H1 (cell line): Measurements from ENCODE around the gene IL22RA2. TPM values are rescaled to one million over a fixed set of nuclear protein-coding genes. Genes with fewer than 3 reads are reported as not detected.

Experiments
- CTCF ChIA-PET: fragments of 300-600 bp; sonication (Branson Sonifier 250); formaldehyde crosslinking; loops from one replicate; lab custom pipeline; 2021; ENCODE audit not compliant: partially characterized antibody; lab: Charles Lee
- POLR2A ChIA-PET: fragments of 300-600 bp; sonication (Branson Sonifier 250); formaldehyde crosslinking; loops from one replicate; lab custom pipeline; 2021; ENCODE audit warnings: inconsistent platforms; ENCODE audit not compliant: partially characterized antibody; lab: Charles Lee
- DNase-seq, 2 experiments: peaks; one replicate each; pipeline versions ENCODE4 v3.0.0 to v3.0.0-alpha.2; 2010 to 2022; ENCODE audit warnings: low spot score in 2 of 2, low read depth in 1 of 2, mixed read lengths in 1 of 2
- FAIRE-seq: peaks from 2 replicates; lab custom pipeline; 2011; peaks lifted over from hg19 to GRCh38; lab: Jason Lieb, UNC
- H2AFZ ChIP-seq: 2 replicates; pipeline ENCODE4 v1.8.1; 2012; ENCODE audit warnings: low read length, inconsistent platforms
- H2AK5ac ChIP-seq: 2 replicates; pipeline ENCODE4 v1.6.1; 2013; ENCODE audit warnings: low read depth, low read length
- H2BK120ac ChIP-seq: replicated peaks from 2 replicates; pipeline ENCODE3; 2013; ENCODE audit warnings: low read depth, low read length, inconsistent platforms
- H2BK12ac ChIP-seq: 2 replicates; pipeline ENCODE4 v1.6.1; 2013; ENCODE audit warnings: low read depth, low read length
- H2BK15ac ChIP-seq: 2 replicates; pipeline ENCODE4 v1.6.1; 2013; ENCODE audit warnings: low read length
- H2BK20ac ChIP-seq: 2 replicates; pipeline ENCODE4 v1.6.1; 2013; ENCODE audit warnings: low read length
- H2BK5ac ChIP-seq: 2 replicates; pipeline ENCODE4 v1.6.1; 2013; ENCODE audit warnings: low read depth, low read length
- H3K14ac ChIP-seq: 2 replicates; pipeline ENCODE4 v1.6.1; 2013; ENCODE audit warnings: inconsistent platforms; ENCODE audit not compliant: insufficient read length
- H3K18ac ChIP-seq: 2 replicates; pipeline ENCODE4 v1.6.1; 2013; ENCODE audit warnings: low read length; ENCODE audit errors: extremely low read depth
- H3K23ac ChIP-seq: 2 replicates; pipeline ENCODE4 v1.6.1; 2013; ENCODE audit warnings: inconsistent platforms; ENCODE audit not compliant: insufficient read length
- H3K23me2 ChIP-seq: 2 replicates; pipeline ENCODE4 v1.6.1; 2013; ENCODE audit warnings: low read depth, low read length
- H3K27ac ChIP-seq: 2 replicates; pipeline ENCODE4 v1.6.1; 2011; ENCODE audit warnings: low read depth, low read length, inconsistent platforms
- H3K27me3 ChIP-seq, 4 experiments: replicated peaks in 1 of 4; 1 replicate in 1 of 4; 2 replicates in 3 of 4; pipeline versions ENCODE4 v1.6.1 to v1.8.1; 2011 to 2013; ENCODE audit warnings: low read length in 3 of 4, mild to moderate bottlenecking in 3 of 4, inconsistent platforms in 2 of 4, mixed read lengths in 2 of 4, moderate library complexity in 1 of 4; ENCODE audit not compliant: control insufficient read depth in 3 of 4, insufficient read depth in 3 of 4; ENCODE audit errors: extremely low read depth in 1 of 4
- H3K36me3 ChIP-seq, 4 experiments: 2 replicates each; pipeline versions ENCODE4 v1.6.1 to v1.8.1; 2011 to 2013; ENCODE audit warnings: mild to moderate bottlenecking in 4 of 4, low read length in 3 of 4, moderate library complexity in 2 of 4, control low read depth in 1 of 4, inconsistent platforms in 1 of 4; ENCODE audit not compliant: insufficient read depth in 4 of 4, control insufficient read depth in 2 of 4
- H3K4ac ChIP-seq: replicated peaks from 2 replicates; pipeline ENCODE3; 2013; ENCODE audit warnings: low read length, low read depth, mixed read lengths, inconsistent platforms; ENCODE audit not compliant: insufficient read length
- H3K4me1 ChIP-seq, 4 experiments: replicated peaks in 1 of 4; 1 replicate in 1 of 4; 2 replicates in 3 of 4; pipeline versions ENCODE4 v1.6.1 to v1.8.1; 2011 to 2013; ENCODE audit warnings: low read length in 3 of 4, inconsistent platforms in 2 of 4, mixed read lengths in 1 of 4; ENCODE audit not compliant: insufficient read depth in 4 of 4, control insufficient read depth in 3 of 4
- H3K4me2 ChIP-seq, 2 experiments: 2 replicates each; pipeline versions ENCODE4 v1.6.1 to v1.8.1; 2011 to 2013; ENCODE audit warnings: low read depth in 2 of 2, low read length in 2 of 2, control low read depth in 1 of 2, inconsistent platforms in 1 of 2, mild to moderate bottlenecking in 1 of 2; ENCODE audit not compliant: insufficient read depth in 1 of 2
- H3K4me3 ChIP-seq, 4 experiments: fragments of 200-600, 300-600 bp in 1 of 4; sonication (generic), shearing (Covaris generic), sonication (Bioruptor Twin) in 1 of 4; 2 replicates each; pipeline versions ENCODE4 v1.5.1 to v1.8.1; 2011 to 2016; ENCODE audit warnings: low read length in 4 of 4, low read depth in 3 of 4, control low read depth in 2 of 4, inconsistent platforms in 2 of 4, mild to moderate bottlenecking in 2 of 4, mixed read lengths in 1 of 4, moderate library complexity in 1 of 4; ENCODE audit not compliant: insufficient read depth in 2 of 4; ENCODE audit errors: extremely low read depth in 1 of 4
- H3K56ac ChIP-seq: replicated peaks from 2 replicates; pipeline ENCODE3; 2013; ENCODE audit warnings: low read depth, mild to moderate bottlenecking, mixed read lengths, low read length, inconsistent platforms; ENCODE audit not compliant: insufficient read length
- H3K79me1 ChIP-seq: 2 replicates; pipeline ENCODE4 v1.6.1; 2013; ENCODE audit warnings: low read depth, low read length, control low read depth
- H3K79me2 ChIP-seq, 2 experiments: 2 replicates each; pipeline versions ENCODE4 v1.6.1 to v1.8.1; 2012 to 2013; ENCODE audit warnings: low read length in 2 of 2, mild to moderate bottlenecking in 2 of 2, inconsistent platforms in 1 of 2; ENCODE audit not compliant: insufficient read depth in 2 of 2, control insufficient read depth in 1 of 2
- H3K9ac ChIP-seq, 4 experiments: replicated peaks in 1 of 4; 1 replicate in 1 of 4; 2 replicates in 3 of 4; pipeline versions ENCODE4 v1.6.1 to v1.8.1; 2011 to 2013; ENCODE audit warnings: low read depth in 3 of 4, low read length in 3 of 4, control low read depth in 2 of 4, mild to moderate bottlenecking in 2 of 4, moderate library complexity in 2 of 4, inconsistent platforms in 1 of 4; ENCODE audit errors: extremely low read depth in 1 of 4
- H3K9me3 ChIP-seq, 2 experiments: 2 replicates each; pipeline versions ENCODE4 v1.6.1 to v1.8.1; 2012 to 2013; ENCODE audit warnings: mild to moderate bottlenecking in 2 of 2, moderate library complexity in 2 of 2, control low read depth in 1 of 2, inconsistent platforms in 1 of 2, low read depth in 1 of 2, low read length in 1 of 2, mixed read lengths in 1 of 2; ENCODE audit not compliant: insufficient read depth in 2 of 2
- H4K20me1 ChIP-seq, 2 experiments: replicated peaks in 1 of 2; 2 replicates each; pipeline versions ENCODE3 to v1.8.1; 2011 to 2013; ENCODE audit warnings: inconsistent platforms in 2 of 2, low read length in 2 of 2, mild to moderate bottlenecking in 1 of 2; ENCODE audit not compliant: insufficient read depth in 2 of 2, control insufficient read depth in 1 of 2
- H4K5ac ChIP-seq: 2 replicates; pipeline ENCODE4 v1.6.1; 2013; ENCODE audit warnings: low read length, low read depth, mixed read lengths, inconsistent platforms; ENCODE audit not compliant: insufficient read length
- H4K8ac ChIP-seq: 2 replicates; pipeline ENCODE4 v1.8.0; 2013; ENCODE audit warnings: mild to moderate bottlenecking, moderate library complexity, low read length, inconsistent platforms; ENCODE audit not compliant: insufficient read depth; ENCODE audit errors: extremely low read depth
- H4K91ac ChIP-seq: replicated peaks from 2 replicates; pipeline ENCODE3; 2013; ENCODE audit warnings: low read length, mixed read lengths, inconsistent platforms; ENCODE audit not compliant: insufficient read length
- ASH2L ChIP-seq: fragments of 200-600, 300-600 bp; sonication (generic); IDR thresholded peaks from one replicate; pipeline ENCODE4 v1.7.1; 2017; ENCODE audit warnings: low read length
- CHD2 ChIP-seq: IDR thresholded peaks from 2 replicates; pipeline ENCODE4 v1.6.1; 2012; ENCODE audit warnings: low read length, improper control_type of control experiment
- CTBP2 ChIP-seq: IDR thresholded peaks from 2 replicates; pipeline ENCODE4 v1.7.0; 2011; ENCODE audit warnings: borderline replicate concordance, mild to moderate bottlenecking, moderate library complexity, mixed read lengths, low read length; ENCODE audit not compliant: insufficient read depth, insufficient read length
- E2F6 ChIP-seq: IDR thresholded peaks from 2 replicates; pipeline ENCODE4 v1.6.1; 2012; ENCODE audit warnings: inconsistent platforms
- EP300 ChIP-seq, 2 experiments: IDR thresholded peaks; 1 replicate in 1 of 2; 2 replicates in 1 of 2; pipeline ENCODE4 v1.6.1; 2011 to 2012; ENCODE audit warnings: low read depth in 2 of 2, low read length in 2 of 2, mild to moderate bottlenecking in 2 of 2, borderline replicate concordance in 1 of 2, inconsistent platforms in 1 of 2, moderate library complexity in 1 of 2
- KDM4A ChIP-seq: IDR thresholded peaks from one replicate; pipeline ENCODE4 v1.7.1; 2012; ENCODE audit warnings: low read depth, mild to moderate bottlenecking, moderate library complexity, low read length, inconsistent platforms; ENCODE audit not compliant: severe bottlenecking
- NRF1 ChIP-seq: IDR thresholded peaks from 2 replicates; pipeline ENCODE4 v1.6.1; 2011; ENCODE audit warnings: mild to moderate bottlenecking, low read depth, low read length, improper control_type of control experiment
- SAP30 ChIP-seq: fragments of 300-600 bp; sonication (generic); IDR thresholded peaks from 2 replicates; pipeline ENCODE4 v1.7.1; 2012; ENCODE audit warnings: low read length, moderate library complexity, mild to moderate bottlenecking, inconsistent platforms; ENCODE audit not compliant: insufficient read depth, insufficient replicate concordance
- SIRT6 ChIP-seq: IDR thresholded peaks from one replicate; pipeline ENCODE4 v1.7.1; 2012; ENCODE audit warnings: low read length, inconsistent platforms
- TCF12 ChIP-seq: IDR thresholded peaks from 2 replicates; pipeline ENCODE4 v1.6.1; 2011; ENCODE audit warnings: low read depth, mild to moderate bottlenecking, low read length
- WGBS, 2 experiments: shearing (Covaris generic) in 1 of 2; methylation state at CpG; one replicate each; pipeline versions ENCODE4 v1.1.6 to v1.1.7; 2013 to 2015; ENCODE audit warnings: low lambda C conversion rate in 2 of 2, mixed read lengths in 2 of 2, inconsistent platforms in 1 of 2, low coverage in 1 of 2, missing lambda C conversion rate in 1 of 2; ENCODE audit not compliant: insufficient replicate concordance in 2 of 2, insufficient coverage in 1 of 2, insufficient read length in 1 of 2; ENCODE audit errors: extremely low coverage in 1 of 2, missing lambda C conversion rate in 1 of 2; 5-methylcytosine and 5-hydroxymethylcytosine counted together
- polyA plus RNA-seq, 7 experiments: library from polyadenylated mRNA; depleted of rRNA in 3 of 7; stranded (reverse) in 5 of 7; unstranded in 2 of 7; fragments of >200 nt in 5 of 7; fragments of 200-250 nt in 2 of 7; gene quantifications; 1 replicate in 5 of 7; 2 replicates in 1 of 7; 4 replicates in 1 of 7; pipeline versions ENCODE4 v1.2.1 to v1.2.3, GENCODE V29; 2011 to 2013; ENCODE audit warnings: missing spikeins in 2 of 7, mixed read lengths in 2 of 7
- total RNA-seq: library from RNA; stranded (reverse); fragmentation: NEBNext Ultra II Directional; extraction: Animal tissue kit (Norgen Biotek cat#: 25700); gene quantifications from 2 replicates; pipeline ENCODE4 v1.2.1, GENCODE V29; 2021

Gene IL22RA2
- total and polyA plus RNA-seq, 2 of the 8 experiments (the other 6 are each of a cell fraction or from before 2014, with no cell fraction given), result not detected

- H3K9me3 ChIP-seq, result peaks cover 10 to 18% of the 10 kb centered on the region in 2 experiments
- no peak overlapping the region for H3K4me3 ChIP-seq
- H4K91ac ChIP-seq, result no peak overlapping the region
- no peaks in the 10 kb centered on the region for H3K79me1 ChIP-seq
- no peak overlapping the region; the same call in 1 of the 2 replicates for H3K18ac ChIP-seq
- peaks cover 0 to 1% (median 0%) of the 10 kb centered on the region in 4 experiments; a peak in 3 of 8 replicates for H3K36me3 ChIP-seq
- no peak overlapping the region for H2BK20ac ChIP-seq
- no peak overlapping the region for H2BK5ac ChIP-seq
- peaks cover 0 to 6% (median 3%) of the 10 kb centered on the region in 4 experiments; a peak in 3 of 7 replicates for H3K4me1 ChIP-seq
- H2AFZ ChIP-seq, result no peak overlapping the region
- TF ChIP-seq CTBP2, result no peak
- no peak for TF ChIP-seq CHD2
- TF ChIP-seq SAP30, result no peak
- no peak for TF ChIP-seq ASH2L
- no peak for TF ChIP-seq KDM4A
- no peak for TF ChIP-seq SIRT6
- TF ChIP-seq E2F6, result no peak
- no peak for TF ChIP-seq NRF1
- no peak for TF ChIP-seq TCF12
- TF ChIP-seq EP300 (IDR thresholded peaks at IDR 0.05; ENCODE audit: borderline replicate concordance in 1 of 2, low read depth in 2 of 2, low read length in 2 of 2), result no peak
- no peak overlapping the region for H3K27ac ChIP-seq
- no peak overlapping the region for H2BK120ac ChIP-seq
- H3K27me3 ChIP-seq, result no peaks in the 10 kb centered on the region
- no peak overlapping the region for H4K8ac ChIP-seq
- no peaks in the 10 kb centered on the region for H3K23me2 ChIP-seq
- 87% methylated on average over 4 of the region's 4 CpGs; no CpG with 5 or more reads in 1 of the 2 experiments for WGBS, 2 experiments
- H4K5ac ChIP-seq, result no peak overlapping the region
- no peak for DNase-seq
- no peak overlapping the region for H3K56ac ChIP-seq
- H3K14ac ChIP-seq, result no peak overlapping the region
- H2BK15ac ChIP-seq, result no peak overlapping the region
- CTCF ChIA-PET, result no interaction called here
- H3K4ac ChIP-seq, result no peak overlapping the region
- FAIRE-seq, result no peak
- H3K9ac ChIP-seq, result no peak overlapping the region
- H2AK5ac ChIP-seq, result no peak overlapping the region
- no peak overlapping the region for H3K23ac ChIP-seq
- H3K79me2 ChIP-seq, result no peaks in the 10 kb centered on the region
- no peaks in the 10 kb centered on the region for H4K20me1 ChIP-seq
- no peak overlapping the region for H3K4me2 ChIP-seq
- H2BK12ac ChIP-seq, result no peak overlapping the region
- POLR2A ChIA-PET, result interaction anchor here (1.2 kb wide), 1 partner anchor 35 kb away, joined by 3 read pairs; no protein-coding TSS in a partner anchor
These were observed 1.9 kb upstream of the IL22RA2 start for GRCh38 chr6:137175157-137175867.
